Hematopoietic multipotent progenitor cell treated with erythropoietin and hydrocortisone succinate and interleukin-3 and kit ligand, for 17 days (in vitro differentiated cells): ENCODE measurements around the gene IL5RA.
A peak's percentile ranks its signal among the peaks of the same experiment; 100 is the strongest.

ENCODE experiments used
- DNase-seq: peaks from one replicate; pipeline ENCODE4 v3.0.0-alpha.2; 2015; ENCODE audit warnings: low spot score

IL5RA gene

DNA sequence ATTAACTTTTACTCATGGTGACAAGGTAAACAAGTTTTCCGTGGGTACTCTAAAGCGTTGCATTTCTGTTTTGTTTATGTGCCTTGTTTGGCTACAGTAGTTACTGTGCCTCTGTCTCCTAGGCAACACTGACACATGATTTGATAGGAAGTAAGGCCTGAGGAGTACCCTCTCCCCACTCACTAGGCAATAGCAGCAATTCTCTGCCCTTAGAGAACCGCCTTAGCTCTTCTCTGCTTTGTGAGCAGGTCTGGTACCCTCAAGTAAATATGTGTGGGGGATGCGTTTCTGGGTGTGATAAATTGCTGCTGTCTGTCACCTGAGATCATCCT, at the start of gene IL5RA:
IL5RA (minus strand) TSS at position 76 of the 332 bp plus-strand sequence. CDS start 5,390 bp downstream, outside the sequence.
- DNase-seq, result no peak

DNA sequence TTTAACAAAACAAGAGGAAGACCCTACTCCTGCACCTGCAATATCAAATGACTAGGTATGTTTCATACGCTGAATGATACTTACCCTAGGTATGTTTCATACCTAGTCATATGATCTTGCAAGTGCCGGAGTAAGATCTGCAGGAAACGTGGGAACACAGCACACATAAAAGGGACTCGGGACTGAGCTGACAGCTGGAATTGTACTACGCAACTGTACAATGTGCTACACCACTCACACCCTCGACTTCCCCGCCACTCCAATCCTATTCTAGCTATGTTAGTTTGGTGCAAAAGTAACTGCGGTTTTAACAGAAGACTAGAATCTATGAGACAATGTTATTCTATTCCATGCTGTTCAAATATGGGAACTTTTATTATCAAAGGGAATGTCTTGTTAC, 47.3 kb upstream of the IL5RA start:
- DNase-seq, result no peak

GRCh38 chr3:3154879-3155610, 44.9 kb upstream of the IL5RA start:
- no peak for DNase-seq

- DNase-seq, result no peak
Observed at GRCh38 chr3:3151513-3151912, 41.3 kb upstream of the IL5RA start.

DNA sequence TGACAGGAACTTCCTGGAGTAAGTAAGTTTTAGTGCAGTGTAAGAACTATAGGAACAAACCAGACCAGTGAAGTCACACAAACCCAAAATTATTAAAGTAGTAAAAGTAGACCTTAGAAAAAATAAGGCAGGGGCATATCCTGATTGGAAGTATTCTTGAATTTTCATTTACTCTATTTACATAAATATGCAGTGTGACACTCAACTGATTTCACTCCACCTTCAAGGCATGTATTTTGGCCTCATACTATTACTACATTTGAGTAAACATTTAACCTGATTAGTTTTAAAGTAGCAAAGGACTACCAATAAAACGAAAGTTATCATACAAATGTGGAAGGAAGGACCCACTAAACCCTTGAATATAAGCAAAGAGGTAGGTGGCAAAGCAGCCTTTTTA, 39.4 kb upstream of the IL5RA start:
- DNase-seq, result no peak

DNA sequence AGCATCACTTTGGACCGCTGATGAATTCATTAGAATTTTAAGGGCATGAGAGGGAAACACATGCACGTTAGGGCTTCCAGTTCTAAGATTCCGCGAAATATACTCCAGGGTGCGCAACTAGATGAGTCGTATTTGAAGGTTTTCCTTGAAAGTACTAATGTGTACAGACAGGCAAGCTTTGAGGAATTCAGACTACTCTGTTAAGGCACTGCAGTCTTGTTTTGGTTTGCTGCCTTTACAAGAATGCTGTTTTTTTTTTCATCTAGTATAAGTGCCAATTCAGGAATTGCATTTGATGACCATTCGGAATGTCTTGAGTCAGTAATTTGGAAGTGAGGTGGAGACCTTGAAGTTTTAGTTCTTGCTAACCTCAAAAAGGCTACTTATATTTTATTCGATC, 35.7 kb upstream of the IL5RA start:
- no peak for DNase-seq

- no peak for DNase-seq
Observed at GRCh38 chr3:3141939-3142338, 31.8 kb upstream of the IL5RA start.

DNA sequence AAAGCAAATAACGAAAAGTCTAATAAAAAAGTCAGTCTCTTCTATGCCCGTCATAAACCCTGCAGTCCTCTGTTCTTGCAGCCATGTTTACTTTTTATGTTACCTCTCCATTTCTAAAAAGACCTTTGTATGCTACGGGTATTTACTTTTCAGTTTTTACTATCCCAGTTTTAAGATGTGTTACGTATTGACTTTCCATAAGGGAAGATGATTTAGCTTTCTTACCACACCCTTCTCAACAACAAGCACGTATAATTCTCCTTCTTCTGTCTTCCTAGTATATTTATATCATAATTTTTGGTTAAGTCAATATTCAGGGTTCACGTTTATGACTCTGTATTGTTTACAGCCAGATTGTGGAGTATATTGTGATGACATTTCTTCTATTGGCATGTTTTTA, 27.4 kb upstream of the IL5RA start:
- DNase-seq, result no peak

- no peak for DNase-seq
Observed at GRCh38 chr3:3134750-3135448, 24.7 kb upstream of the IL5RA start.

GRCh38 chr3:3133500-3133899, 23.3 kb upstream of the IL5RA start:
- no peak for DNase-seq

GRCh38 chr3:3129579-3129978, 19.4 kb upstream of the IL5RA start:
- no peak for DNase-seq

DNA sequence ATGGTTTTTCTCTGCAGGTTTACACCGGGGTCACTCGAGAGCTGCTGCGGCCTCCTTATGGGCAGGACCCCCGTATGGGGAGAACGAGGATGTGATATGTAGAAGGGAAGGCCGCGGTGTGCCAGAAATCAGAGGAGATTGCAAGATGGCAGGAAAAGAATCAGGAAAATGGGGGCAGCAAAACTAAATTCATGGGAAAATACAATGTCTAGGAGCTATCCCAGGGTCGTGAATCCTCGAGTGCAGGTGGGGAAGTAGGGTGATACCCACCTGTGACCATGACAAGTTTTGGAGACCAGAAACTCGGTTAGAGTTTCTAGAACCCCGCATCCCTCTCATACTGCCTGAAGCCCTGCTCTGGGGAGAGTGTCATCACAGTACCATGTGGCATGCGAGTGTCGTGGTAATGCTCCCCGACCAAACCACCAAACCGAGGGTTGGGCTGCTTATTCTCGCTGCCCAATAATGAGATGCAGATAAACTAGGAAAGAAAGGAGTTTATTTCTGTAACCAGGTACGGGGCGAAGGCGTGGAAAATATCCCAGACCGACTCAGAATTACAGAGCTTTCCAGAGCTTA, 17.3 kb upstream of the IL5RA start:
- DNase-seq, result no peak

DNA sequence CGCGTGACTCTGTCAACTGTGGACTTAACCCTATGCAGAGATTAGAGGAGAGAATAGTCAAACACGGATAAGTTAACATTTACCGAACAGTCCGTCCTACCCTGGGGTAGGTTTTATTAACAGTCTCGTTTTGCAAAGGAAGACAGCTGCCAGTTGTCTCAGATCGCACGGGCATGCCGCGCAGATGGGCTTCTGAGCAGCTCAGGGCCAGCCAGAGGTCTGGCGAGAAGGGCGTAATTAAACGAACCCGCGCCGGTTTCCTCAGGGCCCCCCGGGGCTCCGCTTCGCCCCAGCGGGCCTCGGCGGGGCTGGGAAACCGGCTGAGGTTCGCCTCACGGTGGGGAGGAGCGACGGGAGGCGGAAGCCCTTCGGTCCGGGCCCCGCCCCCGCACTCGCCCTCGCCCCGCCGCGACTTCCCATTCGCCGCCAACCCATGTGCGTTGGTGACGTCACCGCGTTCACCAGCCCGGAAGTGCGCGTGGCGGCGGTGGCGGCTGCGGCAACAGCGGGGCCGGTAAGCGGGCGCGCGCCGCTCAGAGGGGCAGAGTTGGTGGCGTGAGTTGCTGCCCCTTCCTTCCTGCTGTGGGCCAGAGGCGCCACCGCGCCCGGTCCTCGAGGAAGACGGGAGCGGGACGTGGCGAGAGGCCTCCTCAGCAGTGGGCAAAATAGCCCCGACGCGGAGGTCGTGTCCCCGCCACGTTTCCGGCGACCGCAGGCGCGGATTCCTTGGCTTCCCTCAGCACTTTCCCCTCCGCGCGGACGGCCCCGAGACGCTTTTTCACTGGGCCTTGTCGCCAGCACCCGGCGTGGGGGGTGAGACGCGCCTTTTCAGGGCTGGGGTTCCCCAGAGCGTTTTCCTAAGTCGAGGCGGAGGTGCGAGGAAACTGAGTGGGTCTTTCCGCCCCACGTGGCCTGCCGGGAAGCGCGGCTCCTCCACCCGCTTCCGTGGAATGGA, 16.6 kb upstream of the IL5RA start, which contains the start of gene TRNT1:
TRNT1 (plus strand) TSS at position 464 of the 955 bp plus-strand sequence. CDS start 2,101 bp downstream, outside the sequence.
- DNase-seq, result peak; percentile 94

- DNase-seq, result no peak
Observed at GRCh38 chr3:3125977-3126376, 15.8 kb upstream of the IL5RA start.

GRCh38 chr3:3119393-3119851, 9.2 kb upstream of the IL5RA start:
- DNase-seq, result no peak

GRCh38 chr3:3117651-3118050, 7.5 kb upstream of the IL5RA start:
- DNase-seq, result no peak

- DNase-seq, result no peak
Observed at GRCh38 chr3:3113042-3113709, 3.0 kb upstream of the IL5RA start.

DNA sequence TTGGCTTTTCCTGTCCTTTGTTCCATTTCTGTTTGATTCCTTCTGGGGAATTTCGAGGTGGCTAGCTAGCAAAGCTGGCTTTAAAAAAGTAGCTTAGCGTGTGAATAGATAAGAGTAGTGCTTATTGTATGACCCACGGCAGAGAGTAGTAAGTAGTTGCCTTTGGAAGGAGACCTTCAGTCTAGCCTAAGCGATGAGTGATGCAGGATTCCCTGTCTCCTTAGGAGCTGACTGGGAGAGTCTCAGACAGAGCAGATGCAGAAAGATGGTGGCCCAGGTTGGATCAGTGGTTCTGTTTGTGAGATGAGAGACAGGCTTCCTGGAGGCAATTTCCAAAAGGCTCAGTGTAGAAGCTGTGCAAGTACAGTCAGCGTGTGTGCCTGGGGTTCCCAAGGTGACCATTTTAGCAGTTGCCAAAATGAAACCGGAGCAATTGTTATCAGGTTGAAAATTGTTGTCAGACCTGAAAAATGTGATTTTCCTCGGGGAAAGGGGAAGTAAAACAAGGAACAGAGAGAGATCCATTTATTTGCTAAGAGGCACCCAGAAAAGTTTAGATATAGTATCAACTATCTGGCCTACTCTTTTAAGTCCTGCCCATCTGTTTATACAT, 681 bp upstream of the IL5RA start:
- DNase-seq, result no peak

DNA sequence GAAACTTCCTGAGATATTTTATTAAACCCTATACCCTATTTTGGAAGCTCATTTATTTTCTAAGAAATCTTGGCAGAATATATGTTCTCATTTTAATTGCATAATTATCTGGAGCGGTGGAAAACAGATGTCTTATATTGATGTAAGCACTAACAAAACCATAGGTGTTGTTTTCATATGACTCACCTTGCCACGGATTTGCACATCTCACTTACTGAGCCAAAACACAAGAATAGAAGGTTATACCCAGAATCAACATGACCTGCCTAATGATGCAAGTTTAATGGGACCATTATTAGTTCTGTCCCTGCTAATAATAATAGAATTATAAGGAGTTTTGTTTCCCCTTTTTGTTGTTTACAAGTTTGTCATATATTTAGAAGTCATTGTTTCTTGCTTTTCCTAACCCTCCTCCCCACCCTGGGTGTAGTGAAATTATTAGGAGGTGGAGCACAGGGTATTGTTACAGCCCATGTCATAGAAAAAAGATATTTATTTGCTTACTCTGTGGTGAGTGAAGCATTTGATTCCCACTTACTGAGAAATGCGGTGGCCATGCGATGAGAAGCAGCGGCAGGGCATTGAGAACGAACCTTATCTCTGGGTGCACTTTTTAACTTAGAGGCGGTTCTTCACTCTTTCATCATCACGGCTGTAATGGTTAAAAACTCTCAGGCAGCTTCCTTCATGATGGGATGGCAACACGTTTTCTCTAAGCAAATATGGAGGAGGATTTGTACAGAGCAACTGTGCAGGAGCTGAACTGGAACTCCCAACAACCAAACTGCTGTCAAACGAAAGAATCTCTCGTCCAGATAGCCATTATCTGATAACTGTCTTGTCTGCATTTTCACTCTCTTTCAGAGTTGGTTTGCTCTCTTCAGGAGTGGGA, 521 bp downstream of the IL5RA start:
- no peak for DNase-seq

DNA sequence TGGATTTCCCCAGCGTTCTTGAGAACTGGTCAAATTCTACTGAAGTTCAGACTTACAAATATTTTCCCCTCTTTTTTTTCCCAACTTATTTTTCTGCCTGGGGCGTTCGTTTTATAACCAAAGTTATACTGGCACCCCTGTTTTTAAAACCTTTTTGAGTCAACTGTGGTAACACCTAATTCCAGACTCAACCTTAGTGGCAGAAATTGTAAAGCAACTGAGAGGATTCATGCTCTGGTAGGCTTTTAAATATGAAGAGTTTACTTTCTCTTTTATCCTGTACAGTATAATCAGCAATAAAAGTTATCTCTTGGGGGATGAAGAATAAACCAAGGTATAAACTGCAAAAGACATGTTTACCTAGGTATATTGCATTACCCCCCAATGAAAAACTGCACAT, 2.3 kb downstream of the IL5RA start:
- no peak for DNase-seq
